Subcutaneous abdominal adipose tissue (tissue), 5 donors: Measurements from ENCODE around the gene DCUN1D3.
A peak's percentile ranks its signal among the peaks of the same experiment; 100 is the strongest.
"Not testable (repeated sequence)": the region's sequence is repeated elsewhere in the genome, so short reads cannot be mapped to it uniquely, and the experiment has no call there.

Experiments
- H3K27ac ChIP-seq: one replicate; pipeline ENCODE4 v1.7.0; 2013; ENCODE audit warnings: low read depth, mild to moderate bottlenecking, inconsistent platforms, low read length, moderate library complexity
- H3K27me3 ChIP-seq, 5 donors: one replicate each; pipeline ENCODE4 v1.7.0; 2013; ENCODE audit warnings: low read length in 5 of 5, inconsistent platforms in 1 of 5; ENCODE audit not compliant: control insufficient read depth in 5 of 5, insufficient read depth in 4 of 5
- H3K36me3 ChIP-seq, 5 donors: one replicate each; pipeline ENCODE4 v1.7.0; 2013; ENCODE audit warnings: low read length in 5 of 5; ENCODE audit not compliant: control insufficient read depth in 5 of 5, insufficient read depth in 5 of 5
- H3K4me1 ChIP-seq, 5 donors: one replicate each; pipeline ENCODE4 v1.7.0; 2013; ENCODE audit warnings: low read length in 5 of 5, mild to moderate bottlenecking in 3 of 5, moderate library complexity in 1 of 5; ENCODE audit not compliant: control insufficient read depth in 5 of 5, insufficient read depth in 5 of 5
- H3K4me3 ChIP-seq, 5 donors: one replicate each; pipeline ENCODE4 v1.7.0; 2013; ENCODE audit warnings: low read length in 5 of 5, low read depth in 1 of 5
- H3K9ac ChIP-seq, 5 donors: one replicate each; pipeline ENCODE4 v1.7.0; 2013; ENCODE audit warnings: low read length in 5 of 5, mild to moderate bottlenecking in 4 of 5, moderate library complexity in 3 of 5
- H3K9me3 ChIP-seq, 5 donors: one replicate each; pipeline ENCODE4 v1.7.0; 2013; ENCODE audit warnings: low read length in 5 of 5; ENCODE audit not compliant: control insufficient read depth in 5 of 5
- donor health status: healthy.
- donor health status: healthy.
- donor health status: healthy.
- donor health status: healthy.
- donor health status: healthy.

DCUN1D3 gene

DNA sequence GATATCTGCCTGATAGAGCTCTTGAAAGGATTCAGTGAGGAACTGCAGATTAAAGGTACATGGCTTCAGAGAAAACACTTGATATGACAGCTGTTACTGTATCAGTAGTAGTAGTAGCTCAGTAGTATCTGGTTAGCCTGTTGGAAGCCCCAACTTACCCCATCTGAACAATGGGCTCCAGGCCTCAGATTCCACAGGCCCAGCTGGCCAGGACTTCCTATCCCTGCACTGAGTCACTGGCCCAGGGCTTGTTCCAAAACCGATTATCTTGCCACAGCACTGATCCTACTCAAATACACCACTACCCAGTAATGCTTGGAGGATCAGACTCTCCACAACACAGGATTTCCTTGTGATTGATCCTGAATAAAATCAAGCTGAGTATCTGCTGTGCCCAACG, 32.6 kb downstream of the DCUN1D3 start:
- H3K27ac ChIP-seq: peak overlapping the region; percentile 71

GRCh38 chr16:20866801-20867200, 33.4 kb downstream of the DCUN1D3 start:
- Histone ChIP-seq H3K27me3 (no peaks in the 10 kb centered on the region), H3K36me3 (peaks cover 2 to 14% (median 8%) of the 10 kb centered on the region in 5 donors), H3K4me1 (peaks cover 22 to 85% (median 79%) of the 10 kb centered on the region in 5 donors), H3K9me3 (no peaks in the 10 kb centered on the region), H3K27ac (peak overlapping the region; percentile 71), H3K9ac (peak overlapping the region in 3 of 5 donors; percentile 11 to 61 (median 41)), H3K4me3 (peak overlapping the region in 1 of 5 donors; percentile 24)

More for the DNA sequence above, 32.6 kb downstream of the DCUN1D3 start:
- Histone ChIP-seq H3K36me3 (peaks cover 0 to 6% (median 2%) of the 10 kb centered on the region in 5 donors), H3K9me3 (no peaks in the 10 kb centered on the region), H3K9ac (peak overlapping the region in 2 of 5 donors; percentile 11 to 22), H3K4me3 (peak overlapping the region in 2 of 5 donors; percentile 0 to 24), H3K27me3 (no peaks in the 10 kb centered on the region), H3K4me1 (peaks cover 21 to 85% (median 77%) of the 10 kb centered on the region in 5 donors)

GRCh38 chr16:20866145-20866772, 33.9 kb downstream of the DCUN1D3 start:
- Histone ChIP-seq H3K27ac (peak overlapping the region; percentile 71), H3K9ac (peak overlapping the region in 3 of 5 donors; percentile 41 to 80 (median 42)), H3K4me1 (peaks cover 23 to 85% (median 79%) of the 10 kb centered on the region in 5 donors)

GRCh38 chr16:20865420-20866131, 34.6 kb downstream of the DCUN1D3 start:
- H3K4me1 ChIP-seq: peaks cover 22 to 85% (median 79%) of the 10 kb centered on the region in 5 donors

More at GRCh38 chr16:20866145-20866772, 33.9 kb downstream of the DCUN1D3 start:
- H3K27me3 ChIP-seq: no peaks in the 10 kb centered on the region
- H3K36me3 ChIP-seq: peaks cover 2 to 20% (median 13%) of the 10 kb centered on the region in 5 donors
- H3K9me3 ChIP-seq: no peaks in the 10 kb centered on the region
- no peak overlapping the region for H3K4me3 ChIP-seq

GRCh38 chr16:20864376-20864775, 35.8 kb downstream of the DCUN1D3 start:
- not testable (repeated sequence) for H3K9ac ChIP-seq, H3K4me3 ChIP-seq, H3K9me3 ChIP-seq, H3K27ac ChIP-seq, H3K27me3 ChIP-seq
- peaks cover 25 to 85% (median 79%) of the 10 kb centered on the region in 5 donors for H3K4me1 ChIP-seq
- H3K36me3 ChIP-seq: peaks cover 7 to 38% (median 29%) of the 10 kb centered on the region in 5 donors

More at GRCh38 chr16:20865420-20866131, 34.6 kb downstream of the DCUN1D3 start:
- Histone ChIP-seq H3K27me3 (no peaks in the 10 kb centered on the region), H3K27ac (peak overlapping the region; percentile 71), H3K9me3 (no peaks in the 10 kb centered on the region), H3K36me3 (peaks cover 2 to 26% (median 17%) of the 10 kb centered on the region in 5 donors), H3K4me3 (no peak overlapping the region), H3K9ac (peak overlapping the region in 2 of 5 donors; percentile 42 to 80)

- Histone ChIP-seq H3K27me3 (no peaks in the 10 kb centered on the region), H3K4me3 (no peak overlapping the region), H3K36me3 (peaks cover 4 to 35% (median 30%) of the 10 kb centered on the region in 5 donors), H3K27ac (peak overlapping the region; percentile 21), H3K4me1 (peaks cover 12 to 69% (median 66%) of the 10 kb centered on the region in 5 donors), H3K9ac (no peak overlapping the region), H3K9me3 (no peaks in the 10 kb centered on the region)
Measured at GRCh38 chr16:20862162-20862960, 37.8 kb downstream of the DCUN1D3 start.

DNA sequence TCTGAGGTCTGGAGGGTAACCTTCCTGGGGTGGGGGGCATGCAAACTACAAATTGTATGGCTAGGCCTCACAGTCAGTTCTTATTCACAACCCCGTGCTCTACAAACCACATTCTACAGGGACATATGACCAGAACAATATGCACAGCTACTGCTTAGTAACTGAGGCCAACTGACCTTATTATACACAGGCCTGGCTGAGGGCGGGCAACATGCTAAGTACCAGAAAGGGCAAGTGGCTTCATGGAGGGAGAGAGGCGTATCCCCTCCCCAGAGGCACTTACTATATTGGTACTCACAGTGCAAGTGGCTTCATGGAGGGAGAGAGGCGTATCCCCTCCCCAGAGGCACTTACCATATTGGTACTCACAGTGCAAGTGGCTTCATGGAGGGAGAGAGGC, 39.2 kb downstream of the DCUN1D3 start:
- not testable (repeated sequence) for H3K9ac ChIP-seq, H3K9me3 ChIP-seq, H3K27me3 ChIP-seq, H3K4me3 ChIP-seq
- H3K27ac ChIP-seq: peak overlapping the region; percentile 74
- peaks cover 6 to 42% (median 30%) of the 10 kb centered on the region in 5 donors for H3K36me3 ChIP-seq
- peaks cover 8 to 69% (median 65%) of the 10 kb centered on the region in 5 donors for H3K4me1 ChIP-seq

GRCh38 chr16:20860361-20860760, 39.8 kb downstream of the DCUN1D3 start:
- Histone ChIP-seq H3K36me3 (peaks cover 12 to 47% (median 30%) of the 10 kb centered on the region in 5 donors), H3K4me3 (no peak overlapping the region), H3K9ac (peak overlapping the region in 2 of 5 donors; percentile 11 to 24), H3K27ac (peak overlapping the region; percentile 74), H3K27me3 (no peaks in the 10 kb centered on the region), H3K9me3 (no peaks in the 10 kb centered on the region), H3K4me1 (peaks cover 8 to 65% (median 60%) of the 10 kb centered on the region in 5 donors)

- no peak overlapping the region for H3K9ac ChIP-seq
- H3K4me1 ChIP-seq: peaks cover 8 to 70% (median 65%) of the 10 kb centered on the region in 5 donors
- no peaks in the 10 kb centered on the region for H3K27me3 ChIP-seq
- peak overlapping the region; percentile 74 for H3K27ac ChIP-seq
- H3K4me3 ChIP-seq: no peak overlapping the region
- no peaks in the 10 kb centered on the region for H3K9me3 ChIP-seq
- H3K36me3 ChIP-seq: peaks cover 14 to 51% (median 35%) of the 10 kb centered on the region in 5 donors
Measured at GRCh38 chr16:20859699-20860098, 40.5 kb downstream of the DCUN1D3 start.
